Esophagus (tissue), 2 donors: ENCODE data around the gene DOK1. TPM values are rescaled to one million over a fixed set of nuclear protein-coding genes. Genes with fewer than 3 reads are reported as not detected.

ENCODE experiments used
- H3K27ac ChIP-seq, 2 donors: one replicate each; pipeline ENCODE4 v1.5.1; 2013; ENCODE audit warnings: low read depth in 2 of 2, mild to moderate bottlenecking in 2 of 2, inconsistent platforms in 1 of 2, low read length in 1 of 2, moderate library complexity in 1 of 2
- H3K27me3 ChIP-seq, 2 donors: one replicate each; pipeline ENCODE4 v1.6.1; 2013; ENCODE audit warnings: low read length in 2 of 2, control low read depth in 1 of 2, mild to moderate bottlenecking in 1 of 2; ENCODE audit not compliant: insufficient read depth in 2 of 2, control insufficient read depth in 1 of 2
- H3K36me3 ChIP-seq, 2 donors: one replicate each; pipeline ENCODE4 v1.6.1; 2013; ENCODE audit warnings: low read length in 1 of 2; ENCODE audit not compliant: control insufficient read depth in 2 of 2, insufficient read depth in 2 of 2
- H3K4me1 ChIP-seq, 2 donors: one replicate each; pipeline ENCODE4 v1.6.1; 2013; ENCODE audit warnings: low read length in 1 of 2; ENCODE audit not compliant: control insufficient read depth in 2 of 2, insufficient read depth in 2 of 2
- H3K4me3 ChIP-seq, 2 donors: one replicate each; pipeline ENCODE4 v1.5.1; 2013; ENCODE audit warnings: low read length in 2 of 2, mild to moderate bottlenecking in 2 of 2, low read depth in 1 of 2, moderate library complexity in 1 of 2
- H3K9me3 ChIP-seq, 2 donors: one replicate each; pipeline ENCODE4 v1.6.1; 2013; ENCODE audit warnings: mild to moderate bottlenecking in 2 of 2, low read depth in 1 of 2, low read length in 1 of 2, moderate library complexity in 1 of 2; ENCODE audit not compliant: control insufficient read depth in 2 of 2, insufficient read depth in 1 of 2
- WGBS, 2 donors: extraction: QIAGEN DNeasy Blood & Tissue Kit; methylation state at CpG; one replicate each; pipeline ENCODE4 v1.1.7; 2013; 5-methylcytosine and 5-hydroxymethylcytosine counted together
- polyA plus RNA-seq, 2 donors: library from polyadenylated mRNA; stranded (reverse); fragments of 200-250 nt; gene quantifications; one replicate each; pipeline ENCODE4 v1.2.3, GENCODE V29; 2013
- donor health status: healthy with polysubstance abuse.
- donor health status: Bipolar disorder and iron deficiency.

The DOK1 gene
- polyA plus RNA-seq, 2 donors: 1.6 to 2.5 TPM

- H3K4me1 ChIP-seq: no peaks in the 10 kb centered on the region
- no peaks in the 10 kb centered on the region for H3K36me3 ChIP-seq
- H3K4me3 ChIP-seq: no peak overlapping the region
- H3K27me3 ChIP-seq: no peaks in the 10 kb centered on the region
- 72 to 78% methylated on average over 4 of the region's 4 CpGs for WGBS, 2 donors
- H3K27ac ChIP-seq: no peak overlapping the region
- no peaks in the 10 kb centered on the region for H3K9me3 ChIP-seq
Measured at GRCh38 chr2:74593826-74594772, 39.6 kb downstream of the DOK1 start.

DNA sequence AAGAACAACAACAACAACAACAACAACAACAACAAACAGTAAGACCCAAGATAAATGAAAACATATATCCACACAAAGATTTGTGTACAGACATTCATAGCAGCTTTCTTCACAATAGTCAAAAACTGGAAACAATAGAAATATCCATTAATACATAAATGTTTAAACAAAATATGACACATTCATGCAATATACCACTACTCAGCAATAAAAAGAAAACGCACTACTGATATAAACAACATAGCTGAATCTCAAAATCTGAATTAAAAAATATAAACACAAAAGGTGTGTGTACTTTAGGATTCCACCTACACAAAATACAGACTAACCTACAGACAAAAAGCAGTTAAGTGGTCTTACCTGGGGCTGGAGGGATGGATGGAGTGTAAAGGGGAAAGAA, 42.1 kb downstream of the DOK1 start:
- 51 to 54% methylated on average over 1 of the region's 1 CpG for WGBS, 2 donors
- Histone ChIP-seq H3K4me1 (no peaks in the 10 kb centered on the region), H3K4me3 (no peak overlapping the region), H3K27me3 (no peaks in the 10 kb centered on the region), H3K36me3 (no peaks in the 10 kb centered on the region), H3K9me3 (no peaks in the 10 kb centered on the region), H3K27ac (no peak overlapping the region)

DNA sequence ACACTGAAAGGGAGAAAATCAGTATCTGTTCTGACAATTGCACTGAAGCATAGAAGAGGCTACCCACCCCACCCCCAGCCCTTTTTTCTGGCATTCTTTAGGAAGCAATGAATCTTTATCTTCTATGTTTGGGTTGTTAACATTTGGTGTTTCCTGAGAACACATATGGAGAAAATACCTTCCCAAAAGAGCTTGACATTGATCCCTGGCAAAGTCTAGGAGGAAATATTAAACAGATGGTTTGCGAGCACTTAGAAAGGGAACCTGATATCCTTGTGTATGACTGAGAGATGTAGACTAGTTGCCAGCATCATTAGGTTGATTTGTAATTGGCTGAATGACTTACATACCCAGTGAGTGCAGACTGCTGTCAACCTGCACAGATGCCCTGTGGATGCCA, 42.9 kb downstream of the DOK1 start:
- Histone ChIP-seq H3K4me1 (no peaks in the 10 kb centered on the region), H3K4me3 (no peak overlapping the region), H3K9me3 (no peaks in the 10 kb centered on the region), H3K27me3 (no peaks in the 10 kb centered on the region), H3K27ac (no peak overlapping the region), H3K36me3 (no peaks in the 10 kb centered on the region)
- 43 to 65% methylated on average over 1 of the region's 1 CpG for WGBS, 2 donors

DNA sequence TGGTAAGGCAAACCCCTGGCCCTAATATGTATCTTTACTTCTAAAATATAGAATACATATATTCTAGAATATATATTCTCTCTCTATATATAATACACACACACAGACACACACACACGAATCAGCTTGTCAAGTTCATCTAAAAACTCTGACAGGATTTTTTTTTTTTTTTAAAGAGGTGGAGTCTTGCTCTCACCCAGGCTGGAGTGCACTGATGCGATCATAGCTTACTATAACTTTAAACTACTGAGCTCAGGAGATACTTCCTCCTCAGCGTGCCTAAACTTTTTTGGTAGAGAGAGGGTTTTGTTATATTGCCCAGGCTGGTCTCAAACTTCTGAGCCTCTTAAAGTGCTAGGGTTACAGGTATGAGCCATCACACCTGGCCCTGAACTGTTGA, 45.2 kb downstream of the DOK1 start:
- Histone ChIP-seq H3K36me3 (no peaks in the 10 kb centered on the region), H3K27me3 (no peaks in the 10 kb centered on the region), H3K4me3 (no peak overlapping the region), H3K27ac (no peak overlapping the region), H3K4me1 (no peaks in the 10 kb centered on the region), H3K9me3 (no peaks in the 10 kb centered on the region)
- 46 to 49% methylated on average over 3 of the region's 3 CpGs for WGBS, 2 donors

GRCh38 chr2:74602586-74603281, 48.2 kb downstream of the DOK1 start:
- H3K9me3 ChIP-seq: no peaks in the 10 kb centered on the region
- WGBS, 2 donors: 17 to 35% methylated on average over 1 of the region's 1 CpG
- no peak overlapping the region for H3K4me3 ChIP-seq
- no peaks in the 10 kb centered on the region for H3K27me3 ChIP-seq
- H3K4me1 ChIP-seq: no peaks in the 10 kb centered on the region
- no peak overlapping the region for H3K27ac ChIP-seq
- no peaks in the 10 kb centered on the region for H3K36me3 ChIP-seq

DNA sequence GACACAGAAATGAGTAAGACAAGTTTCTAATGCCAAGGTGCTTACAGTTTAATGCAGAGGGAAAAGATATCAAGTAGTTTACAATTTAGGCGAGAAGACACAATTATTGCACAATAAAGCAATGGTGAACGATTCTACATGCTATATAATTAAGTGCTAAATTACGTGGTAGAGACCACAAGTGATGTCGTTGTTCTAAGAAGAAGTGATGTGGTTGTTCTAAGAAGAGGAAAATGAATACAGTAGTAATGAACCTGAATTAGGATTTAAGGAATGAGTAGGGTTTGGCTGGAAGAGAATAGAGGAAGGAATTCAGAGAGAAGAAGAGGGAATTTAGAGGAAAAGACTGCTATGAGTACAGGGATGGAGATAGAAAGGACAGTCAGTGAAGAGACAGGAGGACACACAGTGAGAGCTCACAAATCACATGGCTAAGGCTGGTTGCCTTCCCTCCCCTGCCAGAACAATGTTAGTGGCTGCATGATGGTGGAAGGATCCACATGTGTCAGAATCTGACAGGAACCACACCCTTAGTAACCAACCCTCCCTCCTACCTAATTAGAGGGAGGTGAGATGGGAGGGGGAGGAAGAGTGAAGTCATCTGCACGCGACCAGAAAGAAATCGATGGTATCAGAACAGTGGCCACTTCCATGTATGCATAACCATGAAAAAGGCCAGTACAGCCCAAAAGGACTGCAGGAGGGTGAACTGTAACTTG, 48.9 kb downstream of the DOK1 start:
- H3K27me3 ChIP-seq: no peaks in the 10 kb centered on the region
- H3K27ac ChIP-seq: no peak overlapping the region
- H3K36me3 ChIP-seq: no peaks in the 10 kb centered on the region
- no peaks in the 10 kb centered on the region for H3K9me3 ChIP-seq
- no peaks in the 10 kb centered on the region for H3K4me1 ChIP-seq
- no peak overlapping the region for H3K4me3 ChIP-seq
- 76 to 81% methylated on average over 7 of the region's 7 CpGs for WGBS, 2 donors

GRCh38 chr2:74606927-74607326, 52.4 kb downstream of the DOK1 start:
- 61 to 65% methylated on average over 5 of the region's 5 CpGs for WGBS, 2 donors
- no peaks in the 10 kb centered on the region for H3K27me3 ChIP-seq
- no peaks in the 10 kb centered on the region for H3K36me3 ChIP-seq
- H3K27ac ChIP-seq: no peak overlapping the region
- no peak overlapping the region for H3K4me3 ChIP-seq
- H3K9me3 ChIP-seq: no peaks in the 10 kb centered on the region
- no peaks in the 10 kb centered on the region for H3K4me1 ChIP-seq

Other genes starting within 250 kb of the DOK1 start
- under 1 TPM; 0.28 to 0.33 TPM for gene SLC4A5, start 211.3 kb upstream of the DOK1 start, polyA plus RNA-seq
- 10 to 100 TPM; 60.8 to 83.3 TPM for gene DCTN1, start 174.4 kb upstream of the DOK1 start, polyA plus RNA-seq
- gene C2orf81, start 133.1 kb upstream of the DOK1 start, polyA plus RNA-seq: under 1 TPM; 0.81 to 0.92 TPM
- gene WDR54, start 133.0 kb upstream of the DOK1 start, polyA plus RNA-seq: 1 to 10 TPM; 3.5 to 5.4 TPM
- 10 to 100 TPM; 20.2 to 20.8 TPM for gene RTKN, start 112.8 kb upstream of the DOK1 start, polyA plus RNA-seq
- 10 to 100 TPM; 33.4 to 44.9 TPM for gene INO80B, start 99.6 kb upstream of the DOK1 start, polyA plus RNA-seq
- gene WBP1, start 96.3 kb upstream of the DOK1 start, polyA plus RNA-seq: 10 to 100 TPM; 41.3 to 50.1 TPM
- 10 to 100 TPM; 21.3 to 26.8 TPM for gene MOGS, start 89.3 kb upstream of the DOK1 start, polyA plus RNA-seq
- gene MRPL53, start 82.0 kb upstream of the DOK1 start, polyA plus RNA-seq: 10 to 100 TPM; 60.6 to 72.3 TPM
- gene CCDC142, start 71.7 kb upstream of the DOK1 start, polyA plus RNA-seq: 10 to 100 TPM in 1 of 2 donors, 1 to 10 TPM in 1; 4.3 to 10.3 TPM
- 10 to 100 TPM in 1 of 2 donors, 1 to 10 TPM in 1; 9.7 to 13.4 TPM for gene TTC31, start 71.6 kb upstream of the DOK1 start, polyA plus RNA-seq
- gene LBX2, start 55.1 kb upstream of the DOK1 start, polyA plus RNA-seq: under 1 TPM; 0.12 to 0.18 TPM
- 10 to 100 TPM; 16.1 to 18.2 TPM for gene PCGF1, start 47.0 kb upstream of the DOK1 start, polyA plus RNA-seq
- under 1 TPM in 1 of 2 donors, not detected in 1; 0.01 TPM for gene TLX2, start 40.3 kb upstream of the DOK1 start, polyA plus RNA-seq
- 1 to 10 TPM; 3.4 to 7.3 TPM for gene DQX1, start 28.5 kb upstream of the DOK1 start, polyA plus RNA-seq
- gene AUP1, start 25.0 kb upstream of the DOK1 start, polyA plus RNA-seq: 100 to 1,000 TPM; 116 to 186 TPM
- gene HTRA2, start 24.8 kb upstream of the DOK1 start, polyA plus RNA-seq: 10 to 100 TPM; 15.8 to 21.0 TPM
- gene LOXL3, start 778 bp upstream of the DOK1 start, polyA plus RNA-seq: under 1 TPM; 0.71 to 0.79 TPM
- under 1 TPM; 0.04 to 0.10 TPM for gene M1AP, start 93.6 kb downstream of the DOK1 start, polyA plus RNA-seq
- gene SEMA4F, start 99.5 kb downstream of the DOK1 start, polyA plus RNA-seq: under 1 TPM; 0.55 to 0.59 TPM